AML-193 (cell line): Measurements from ENCODE around the gene HLA-DRB1.
"Not testable (repeated sequence)": the region's sequence is repeated elsewhere in the genome, so short reads cannot be mapped to it uniquely, and the experiment has no call there.

ENCODE experiments used
- DNase-seq, 2 experiments: peaks; one replicate each; lab custom pipeline; 2025; lab: John Stamatoyannopoulos, UW

HLA-DRB1 gene

GRCh38 chr6:32589596-32590449 is at the start of gene HLA-DRB1:
TSS of gene HLA-DRB1 (minus strand) at chr6:32589848. CDS start at chr6:32589742, 106 bp downstream.
- peak; percentile 18 to 23 for DNase-seq

GRCh38 chr6:32638532-32639219 is 49.0 kb upstream of the HLA-DRB1 start:
- no peak for DNase-seq

- no peak for DNase-seq
Measured at GRCh38 chr6:32637883-32638282, 48.2 kb upstream of the HLA-DRB1 start.

- no peak for DNase-seq
Measured at GRCh38 chr6:32637219-32637880, 47.7 kb upstream of the HLA-DRB1 start, which contains the start of gene HLA-DQA1. TSS of gene HLA-DQA1 (plus strand) at chr6:32637406. CDS start at chr6:32637459, 53 bp downstream.

GRCh38 chr6:32635526-32636123 is 46.0 kb upstream of the HLA-DRB1 start:
- no peak for DNase-seq

- DNase-seq, result not testable (repeated sequence)
Measured at GRCh38 chr6:32629793-32630192, 40.1 kb upstream of the HLA-DRB1 start.

- DNase-seq, result no peak
Measured at GRCh38 chr6:32627831-32628230, 38.2 kb upstream of the HLA-DRB1 start.

GRCh38 chr6:32627249-32627648 is 37.6 kb upstream of the HLA-DRB1 start:
- DNase-seq, result no peak

- no peak for DNase-seq
Measured at GRCh38 chr6:32625137-32625536, 35.5 kb upstream of the HLA-DRB1 start.

GRCh38 chr6:32624565-32624964 is 34.9 kb upstream of the HLA-DRB1 start:
- no peak for DNase-seq

GRCh38 chr6:32623693-32624092 is 34.0 kb upstream of the HLA-DRB1 start:
- no peak for DNase-seq

GRCh38 chr6:32622545-32623401 is 33.1 kb upstream of the HLA-DRB1 start:
- peak; percentile 83 to 93 for DNase-seq

GRCh38 chr6:32621372-32621771 is 31.7 kb upstream of the HLA-DRB1 start:
- DNase-seq, result no peak

GRCh38 chr6:32617751-32618150 is 28.1 kb upstream of the HLA-DRB1 start:
- no peak for DNase-seq

GRCh38 chr6:32615885-32616532 is 26.4 kb upstream of the HLA-DRB1 start:
- no peak for DNase-seq

- DNase-seq, result no peak
Measured at GRCh38 chr6:32614366-32615081, 24.9 kb upstream of the HLA-DRB1 start.

GRCh38 chr6:32613475-32613874 is 23.8 kb upstream of the HLA-DRB1 start:
- no peak for DNase-seq

GRCh38 chr6:32610682-32611296 is 21.1 kb upstream of the HLA-DRB1 start:
- no peak for DNase-seq
